Measurements from ENCODE around the gene HSPB7.

DNA sequence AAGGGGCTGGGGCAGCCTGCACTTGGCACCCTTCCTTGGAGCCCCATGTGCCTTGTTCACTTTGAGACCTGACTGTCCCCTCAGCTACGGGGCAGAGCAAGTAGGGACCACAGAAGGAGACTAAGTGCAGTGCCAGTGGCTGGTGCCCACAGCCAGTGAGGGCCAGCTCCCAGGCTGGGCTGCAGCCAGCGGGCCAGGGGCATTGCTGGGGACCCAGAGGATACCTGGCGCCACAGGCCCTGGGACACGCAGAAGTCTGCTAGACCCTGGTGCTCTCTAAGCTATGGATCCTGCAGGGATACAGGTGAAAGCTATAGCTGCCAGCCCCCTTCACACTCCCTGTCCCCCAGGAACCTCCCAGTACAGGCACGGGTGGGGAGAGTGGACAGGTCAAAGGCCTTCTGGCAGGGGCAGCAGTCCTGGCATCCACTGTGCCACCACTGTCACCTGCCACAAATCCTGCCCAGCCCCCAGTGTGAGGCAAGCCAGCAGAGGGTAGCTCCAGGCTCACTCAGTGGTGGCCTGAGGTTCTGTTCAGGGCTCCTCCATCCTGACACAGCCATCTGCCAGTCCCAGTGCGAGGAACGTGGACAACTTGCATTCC, 5.3 kb upstream of the HSPB7 start:
- TF ChIP-seq CTCF (IDR thresholded peaks at IDR 0.05) (no peak), POLR2A (IDR thresholded peaks at IDR 0.05) (no peak)

Measured in esophagus squamous epithelium (tissue), 4 donors.